ENCODE data around the gene SLC66A1.

The SLC66A1 gene

GRCh38 chr1:19366599-19367536 lies 54.7 kb downstream of the SLC66A1 start:
- no peak for DNase-seq (ENCODE audit: low spot score)
- no peaks in the 10 kb centered on the region for H3K27me3 ChIP-seq (ENCODE audit: insufficient read depth, poor library complexity, severe bottlenecking)
- no peak for TF ChIP-seq CTCF (IDR thresholded peaks at IDR 0.05; ENCODE audit: poor library complexity, severe bottlenecking)
- no peak for ATAC-seq (ENCODE audit: low read depth)
- peak overlapping the region; percentile 71 for H3K27ac ChIP-seq (ENCODE audit: poor library complexity, severe bottlenecking)
- H3K36me3 ChIP-seq (ENCODE audit: low read depth), result peaks cover 5% of the 10 kb centered on the region; the same call in 1 of the 2 replicates
- H3K4me3 ChIP-seq (ENCODE audit: severe bottlenecking), result no peak overlapping the region
- no peaks in the 10 kb centered on the region for H3K9me3 ChIP-seq (ENCODE audit: severe bottlenecking)
- peaks cover 25% of the 10 kb centered on the region for H3K4me1 ChIP-seq (ENCODE audit: insufficient read depth, poor library complexity, severe bottlenecking)

DNA sequence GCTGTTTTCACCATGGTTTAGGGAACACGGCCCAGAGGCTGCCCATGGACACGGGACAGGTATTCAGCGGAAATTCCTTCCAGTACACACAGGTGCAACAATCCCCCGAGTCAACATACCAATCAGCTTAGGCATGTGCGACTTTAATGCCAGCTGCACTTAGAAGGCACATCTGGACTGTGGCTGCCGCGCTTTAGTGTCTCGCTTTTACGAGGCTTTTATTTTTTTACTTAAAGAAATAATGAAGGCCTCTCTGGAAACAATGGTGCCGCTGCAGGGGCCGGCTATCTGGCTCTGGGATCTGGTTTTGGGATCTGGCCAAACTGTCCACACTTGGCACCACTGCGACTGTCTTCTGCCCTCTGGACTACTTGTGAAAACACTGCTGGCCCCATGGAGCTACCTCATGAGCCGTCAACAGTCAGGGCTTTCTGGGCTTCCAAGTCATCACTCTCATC lies 55.5 kb downstream of the SLC66A1 start:
- H3K27me3 ChIP-seq (ENCODE audit: insufficient read depth, poor library complexity, severe bottlenecking), result no peaks in the 10 kb centered on the region
- peak overlapping the region; percentile 71 for H3K27ac ChIP-seq (ENCODE audit: poor library complexity, severe bottlenecking)
- no peak overlapping the region for H3K4me3 ChIP-seq (ENCODE audit: severe bottlenecking)
- ATAC-seq (ENCODE audit: low read depth) (peak; percentile 86), DNase-seq (ENCODE audit: low spot score) (no peak)
- H3K36me3 ChIP-seq (ENCODE audit: low read depth), result peaks cover 9% of the 10 kb centered on the region; the same call in 1 of the 2 replicates
- no peaks in the 10 kb centered on the region for H3K9me3 ChIP-seq (ENCODE audit: severe bottlenecking)
- TF ChIP-seq CTCF (IDR thresholded peaks at IDR 0.05; ENCODE audit: poor library complexity, severe bottlenecking), result no peak
- H3K4me1 ChIP-seq (ENCODE audit: insufficient read depth, poor library complexity, severe bottlenecking), result peaks cover 18% of the 10 kb centered on the region

DNA sequence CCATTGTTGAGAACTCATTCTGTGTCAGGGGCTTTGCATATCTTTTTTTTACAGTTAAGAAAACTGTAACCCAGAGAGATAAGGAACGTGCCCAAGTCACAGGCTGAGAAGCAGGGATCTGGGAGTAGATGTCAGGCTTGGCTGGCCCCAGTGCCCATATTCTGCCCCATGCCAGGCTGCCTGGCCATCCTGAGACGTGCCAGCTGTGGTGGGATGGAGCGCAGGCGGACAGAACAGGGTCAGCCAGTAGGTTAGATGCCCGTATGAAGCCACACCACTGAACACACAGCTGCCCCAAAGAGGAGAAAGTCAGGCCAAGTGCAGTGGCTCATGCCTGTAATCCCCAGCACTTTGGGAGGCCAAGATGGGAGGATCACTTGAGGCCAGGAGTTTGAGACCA lies 55.9 kb downstream of the SLC66A1 start:
- H3K36me3 ChIP-seq (ENCODE audit: low read depth), result peaks cover 11% of the 10 kb centered on the region; the same call in 1 of the 2 replicates
- DNase-seq (ENCODE audit: low spot score) (no peak), ATAC-seq (ENCODE audit: low read depth) (no peak)
- peaks cover 14% of the 10 kb centered on the region for H3K4me1 ChIP-seq (ENCODE audit: insufficient read depth, poor library complexity, severe bottlenecking)
- H3K9me3 ChIP-seq (ENCODE audit: severe bottlenecking), result no peaks in the 10 kb centered on the region
- no peak overlapping the region for H3K4me3 ChIP-seq (ENCODE audit: severe bottlenecking)
- no peaks in the 10 kb centered on the region for H3K27me3 ChIP-seq (ENCODE audit: insufficient read depth, poor library complexity, severe bottlenecking)
- peak overlapping the region; percentile 71 for H3K27ac ChIP-seq (ENCODE audit: poor library complexity, severe bottlenecking)
- no peak for TF ChIP-seq CTCF (IDR thresholded peaks at IDR 0.05; ENCODE audit: poor library complexity, severe bottlenecking)

GRCh38 chr1:19368964-19369363 lies 56.8 kb downstream of the SLC66A1 start:
- TF ChIP-seq CTCF (IDR thresholded peaks at IDR 0.05; ENCODE audit: poor library complexity, severe bottlenecking), result no peak

More at GRCh38 chr1:19368964-19369363, 56.8 kb downstream of the SLC66A1 start:
- ATAC-seq (ENCODE audit: low read depth), result no peak
- Histone ChIP-seq H3K36me3 (ENCODE audit: low read depth) (peaks cover 11% of the 10 kb centered on the region; the same call in 1 of the 2 replicates), H3K9me3 (ENCODE audit: severe bottlenecking) (no peaks in the 10 kb centered on the region), H3K4me1 (ENCODE audit: insufficient read depth, poor library complexity, severe bottlenecking) (peaks cover 14% of the 10 kb centered on the region), H3K4me3 (ENCODE audit: severe bottlenecking) (no peak overlapping the region), H3K27me3 (ENCODE audit: insufficient read depth, poor library complexity, severe bottlenecking) (no peaks in the 10 kb centered on the region), H3K27ac (ENCODE audit: poor library complexity, severe bottlenecking) (peak overlapping the region; percentile 71)
- DNase-seq (ENCODE audit: low spot score), result no peak

All from RWPE2 (cell line).